Endometrial microvascular endothelial cells (primary cell): Measurements from ENCODE around the gene HMGN4. TPM values are rescaled to one million over a fixed set of nuclear protein-coding genes. Genes with fewer than 3 reads are reported as not detected.
"Not testable (repeated sequence)": the region's sequence is repeated elsewhere in the genome, so short reads cannot be mapped to it uniquely, and the experiment has no call there.

Source experiments
- in situ Hi-C: cut with HindIII; loops from 2 replicates; pipeline ENCODE4 v1.10.0; 2017; ENCODE audit warnings: low sequenced_read_pairs, low pct_unique_long_range_greater_than_20kb; ENCODE audit errors: inconsistent ontology term
- total RNA-seq: library from RNA; depleted of rRNA; stranded (reverse); fragments of >200 nt; gene quantifications from one replicate; pipeline ENCODE4 v1.2.3, GENCODE V29; 2015; ENCODE audit errors: inconsistent ontology term

Gene HMGN4
- total RNA-seq, 1 donor from 2014 or later: 93.8 TPM

DNA sequence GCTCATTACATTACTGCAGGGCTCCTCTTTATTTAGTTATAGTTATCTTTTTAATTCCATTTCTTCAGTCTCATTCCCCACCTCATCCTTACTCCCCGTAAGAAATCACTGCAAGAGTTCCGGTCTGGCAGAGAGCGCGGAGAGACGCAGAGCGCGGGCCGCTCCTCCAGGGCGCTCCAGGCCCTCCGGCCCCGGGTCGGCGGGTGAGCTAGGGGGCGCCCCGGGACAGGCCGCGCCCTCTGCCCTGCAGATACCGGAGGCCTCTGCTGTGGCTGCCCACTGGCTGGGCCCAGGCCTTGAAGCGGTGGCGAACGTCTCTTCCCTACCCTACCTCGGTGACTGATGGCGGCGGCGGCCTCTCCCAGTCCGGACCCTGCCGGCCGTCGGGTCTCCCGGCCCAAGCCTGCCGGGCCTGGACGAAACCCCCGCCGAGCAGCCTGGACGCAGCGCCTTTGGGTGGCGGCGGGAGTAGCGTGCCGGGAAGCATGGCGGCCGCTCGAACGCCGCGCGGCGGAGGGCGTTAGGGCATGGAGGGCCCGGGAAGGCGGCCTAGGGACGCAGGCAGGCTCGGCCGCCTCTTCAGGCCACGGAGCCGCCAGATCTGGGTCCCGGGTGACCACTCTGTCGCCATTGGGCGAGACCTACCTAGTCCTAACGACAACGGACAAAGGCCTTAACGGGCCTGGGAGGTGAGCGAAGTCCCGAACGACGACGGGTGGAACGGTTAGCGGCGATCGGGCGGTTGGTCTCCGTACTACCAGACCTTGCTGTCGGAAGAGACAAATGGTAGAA, 16.4 kb upstream of the HMGN4 start:
- in situ Hi-C loops: no loop called here

DNA sequence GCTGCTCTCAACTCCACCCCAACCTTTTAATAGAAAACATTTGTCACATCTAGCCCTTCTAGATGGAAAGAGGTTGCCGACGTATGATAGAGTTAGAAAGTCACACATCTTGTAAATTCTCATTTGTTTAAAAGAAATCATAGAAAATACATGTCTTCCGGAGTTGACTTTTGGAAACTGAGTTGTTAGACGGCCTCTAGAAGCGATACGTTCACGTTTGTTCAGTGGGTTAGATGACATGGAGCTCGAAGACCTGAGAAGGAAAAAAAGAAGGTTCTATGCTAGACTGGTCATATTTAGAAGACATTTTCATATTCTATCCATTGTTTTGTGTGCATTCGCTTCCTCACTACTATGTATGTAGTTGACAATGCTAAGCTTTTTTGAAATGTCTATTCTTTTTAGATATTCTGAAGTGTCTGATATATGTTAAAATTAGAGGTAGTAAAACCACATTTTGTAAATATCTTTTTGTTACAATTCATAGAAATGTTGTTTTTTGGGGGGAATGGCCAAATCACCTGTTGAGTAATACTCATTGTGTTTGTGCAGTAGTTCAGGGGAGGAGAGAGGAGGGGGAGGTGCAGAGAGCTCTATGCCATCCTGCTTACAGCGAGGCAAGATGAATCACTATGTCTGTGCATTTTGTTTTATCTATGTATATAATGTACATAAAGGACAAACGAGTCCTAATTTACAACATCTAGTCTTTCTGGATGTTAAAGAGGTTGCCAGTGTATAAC, 15.5 kb upstream of the HMGN4 start:
- in situ Hi-C loops: not testable (repeated sequence)

GRCh38 chr6:26524314-26524713, 13.9 kb upstream of the HMGN4 start:
- in situ Hi-C loops: not testable (repeated sequence)

DNA sequence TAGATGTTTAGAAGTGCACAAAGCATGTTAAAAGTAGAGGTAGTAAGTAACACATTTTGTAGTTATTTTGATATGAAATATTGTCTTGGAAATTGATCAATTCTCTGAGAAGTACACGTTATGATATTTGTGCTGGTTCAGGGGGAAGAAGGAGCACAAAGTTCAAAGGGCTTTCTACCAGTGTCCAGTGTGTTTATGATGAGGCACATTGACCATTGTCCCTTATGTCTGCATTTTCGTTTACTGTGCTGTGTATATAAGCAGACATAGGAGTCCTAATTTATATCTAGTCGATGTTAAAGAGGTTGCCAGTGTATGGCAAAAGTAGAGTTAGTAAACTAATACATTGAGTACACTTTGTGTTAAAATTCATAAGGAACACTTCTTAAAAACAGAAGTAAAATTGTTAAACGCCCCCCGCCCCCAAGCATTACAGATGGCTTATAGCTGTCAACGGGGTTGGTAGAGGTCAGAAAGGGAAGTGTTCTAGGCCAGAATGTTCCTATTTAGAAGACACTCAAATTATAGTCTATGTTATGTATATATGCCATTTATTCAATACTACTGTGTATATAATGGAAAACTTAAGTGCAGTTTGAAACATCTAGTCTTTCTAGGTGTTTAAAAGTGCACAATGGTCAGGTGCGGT, 13.3 kb upstream of the HMGN4 start:
- in situ Hi-C loops: no loop called here

- in situ Hi-C loops: no loop called here
Observed at GRCh38 chr6:26525838-26526237, 12.3 kb upstream of the HMGN4 start.

DNA sequence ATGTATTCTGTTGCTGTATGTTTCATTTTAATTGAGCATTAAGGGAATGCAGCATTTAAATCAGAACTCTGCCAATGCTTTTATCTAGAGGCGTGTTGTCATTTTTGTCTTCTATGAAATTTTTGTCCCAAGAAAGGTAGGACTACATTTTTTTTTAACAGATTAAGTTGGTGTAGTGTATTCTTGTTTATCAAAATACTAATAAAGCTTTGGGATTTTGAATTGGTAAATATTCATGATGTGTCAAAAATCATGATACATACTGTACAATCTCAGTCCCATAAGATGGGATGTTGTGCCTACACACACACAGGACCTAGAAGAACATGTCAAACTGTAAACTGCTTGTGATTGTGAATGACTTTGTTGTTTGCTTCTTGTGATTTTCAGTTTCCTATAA, 11.2 kb upstream of the HMGN4 start:
- in situ Hi-C loops: no loop called here

DNA sequence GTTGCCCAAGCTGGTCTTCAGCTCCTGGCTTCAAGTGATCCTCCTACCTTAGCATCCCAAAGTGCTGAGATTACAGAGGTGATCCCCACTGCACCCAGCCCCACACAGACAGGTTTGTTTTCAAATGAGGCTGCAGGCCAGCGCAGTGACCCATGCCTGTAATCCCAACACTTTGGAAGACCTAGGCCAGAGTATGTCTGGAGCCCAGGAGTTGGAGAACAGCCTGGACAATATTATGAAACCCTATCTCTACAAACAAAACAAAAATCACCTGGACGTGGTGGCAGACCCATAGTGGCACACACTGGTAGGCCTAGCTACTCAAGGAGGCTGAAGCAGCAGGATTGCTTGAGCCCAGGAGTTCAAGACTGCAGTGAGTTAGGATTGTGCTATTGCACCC, 8.0 kb upstream of the HMGN4 start:
- in situ Hi-C loops: no loop called here

DNA sequence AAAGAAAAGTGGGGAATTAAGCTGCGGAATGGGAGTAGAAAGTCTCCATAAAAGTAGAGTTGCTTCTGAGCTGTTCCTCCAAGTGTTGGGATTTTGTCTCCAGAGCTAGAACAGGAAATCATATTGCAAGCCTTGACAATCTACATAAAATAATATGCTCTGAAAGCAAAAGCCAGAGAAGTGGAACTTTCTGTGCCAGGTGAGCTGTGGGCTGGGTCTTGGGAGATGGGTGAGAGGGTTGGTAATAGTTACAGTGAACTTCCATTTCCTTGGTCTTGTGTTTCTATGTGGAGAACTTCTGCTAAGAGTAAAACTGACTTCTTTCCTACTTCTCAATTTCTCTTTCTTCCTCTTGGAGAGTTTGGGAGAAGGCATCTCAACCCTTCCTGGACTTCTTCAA, 6.3 kb upstream of the HMGN4 start:
- in situ Hi-C loops: no loop called here

DNA sequence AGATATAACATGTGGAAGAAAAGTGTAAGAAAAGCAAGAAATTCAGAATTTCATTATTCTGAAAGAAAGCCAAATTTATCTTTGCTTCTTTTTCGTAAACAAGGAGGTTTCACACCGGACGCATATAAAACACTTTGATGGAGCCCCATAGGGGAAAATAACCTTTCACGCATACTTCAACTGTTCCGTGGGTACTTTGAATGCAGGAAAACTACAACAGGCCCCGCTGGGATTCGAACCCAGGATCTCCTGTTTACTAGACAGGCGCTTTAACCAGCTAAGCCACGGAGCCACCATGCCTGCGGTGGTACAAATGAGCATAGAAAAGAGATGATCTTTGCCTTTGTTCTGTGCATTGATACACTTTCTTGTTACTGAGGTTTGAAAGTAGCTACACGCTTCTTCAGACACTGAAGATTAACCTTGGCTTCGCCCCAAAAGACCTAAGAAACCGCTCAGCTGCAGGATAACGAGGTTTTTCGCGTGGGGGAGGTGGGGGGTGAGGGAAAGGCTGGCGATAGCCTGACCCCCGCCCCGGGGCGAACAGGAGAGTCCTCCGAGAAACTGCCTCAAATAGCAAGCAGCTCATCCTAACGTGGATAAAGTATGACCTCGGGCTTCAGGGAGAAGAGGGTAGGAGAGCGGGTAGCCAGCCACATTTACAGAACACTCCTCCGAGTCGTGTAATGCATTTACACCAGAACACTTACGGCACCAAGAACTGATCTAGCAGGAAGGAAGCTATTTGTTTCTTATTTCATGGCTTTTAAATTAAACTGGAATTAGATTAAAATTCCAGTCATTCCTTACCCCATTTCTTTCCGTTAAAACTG, 5.3 kb upstream of the HMGN4 start:
- in situ Hi-C loops: no loop called here

DNA sequence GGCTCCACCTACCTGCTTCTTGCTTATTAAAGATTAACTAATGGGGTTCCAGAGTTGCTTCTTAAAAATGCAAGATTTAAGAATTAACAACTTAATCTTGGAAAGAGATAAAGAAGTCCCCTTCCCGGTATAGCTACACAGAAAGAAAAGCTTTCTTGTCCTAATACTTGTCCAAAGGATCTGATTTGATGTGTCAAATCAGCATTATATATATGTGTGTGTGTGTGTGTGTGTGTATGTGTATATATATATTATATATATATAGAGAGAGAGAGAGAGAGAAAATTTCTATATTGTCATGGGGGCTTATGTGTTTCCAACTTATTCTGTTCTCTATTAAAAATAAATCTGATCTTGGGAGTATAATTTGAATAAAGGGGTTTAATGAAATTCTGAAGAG, 4.6 kb upstream of the HMGN4 start:
- in situ Hi-C loops: no loop called here

DNA sequence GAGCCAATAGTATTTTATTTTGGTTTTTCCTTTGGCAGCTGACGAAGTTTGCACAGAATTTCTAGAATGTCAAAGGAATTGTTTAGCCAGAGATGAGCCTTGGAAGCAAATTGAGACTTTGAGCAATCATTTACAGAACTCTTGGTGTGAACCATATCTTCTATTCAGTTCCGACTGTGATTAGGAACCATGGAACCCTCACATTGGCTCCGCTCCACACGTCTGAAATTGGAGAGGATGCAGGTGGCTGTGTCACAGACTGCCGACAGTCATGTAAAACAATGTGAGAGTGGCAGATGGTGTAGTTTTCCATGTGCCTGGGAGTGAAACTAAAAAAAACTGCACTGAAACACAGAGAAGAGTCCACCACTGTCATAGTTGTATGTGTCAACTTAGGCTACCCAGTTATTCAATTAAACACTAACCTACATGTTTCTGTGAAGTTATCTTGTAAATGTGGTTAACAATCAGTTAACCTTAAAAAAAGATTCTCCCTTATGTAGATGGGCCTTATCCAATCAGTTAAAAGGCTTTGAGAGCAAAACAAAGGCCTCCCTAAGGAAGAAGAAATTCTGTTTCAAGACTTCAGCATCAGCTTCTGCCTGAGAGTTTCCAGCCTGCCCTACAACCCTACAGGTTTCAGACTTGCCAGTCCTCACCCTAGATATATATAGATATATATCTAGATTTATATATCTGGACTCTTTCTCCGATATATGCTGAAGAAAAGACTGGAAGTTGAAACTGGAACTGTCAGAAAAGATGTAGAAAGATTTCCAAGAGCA, 3.3 kb upstream of the HMGN4 start:
- in situ Hi-C loops: no loop called here

- in situ Hi-C loops: no loop called here
Observed at GRCh38 chr6:26536571-26537159, 1.5 kb upstream of the HMGN4 start.

GRCh38 chr6:26537160-26537845, 863 bp upstream of the HMGN4 start:
- in situ Hi-C loops: no loop called here

- in situ Hi-C loops: no loop called here
Observed at GRCh38 chr6:26538572-26538902, 371 bp downstream of the HMGN4 start.

- in situ Hi-C loops: no loop called here
Observed at GRCh38 chr6:26539071-26539615, 977 bp downstream of the HMGN4 start.

GRCh38 chr6:26541579-26541978, 3.4 kb downstream of the HMGN4 start:
- in situ Hi-C loops: no loop called here

- in situ Hi-C loops: no loop called here
Observed at GRCh38 chr6:26543953-26544352, 5.8 kb downstream of the HMGN4 start.
